Measurements from ENCODE around the gene GAK. TPM values are rescaled to one million over a fixed set of nuclear protein-coding genes. Genes with fewer than 3 reads are reported as not detected.

The GAK gene
- total RNA-seq, 6 experiments from 2014 or later, result 53.2 to 85.0 (median 64.5) TPM

DNA sequence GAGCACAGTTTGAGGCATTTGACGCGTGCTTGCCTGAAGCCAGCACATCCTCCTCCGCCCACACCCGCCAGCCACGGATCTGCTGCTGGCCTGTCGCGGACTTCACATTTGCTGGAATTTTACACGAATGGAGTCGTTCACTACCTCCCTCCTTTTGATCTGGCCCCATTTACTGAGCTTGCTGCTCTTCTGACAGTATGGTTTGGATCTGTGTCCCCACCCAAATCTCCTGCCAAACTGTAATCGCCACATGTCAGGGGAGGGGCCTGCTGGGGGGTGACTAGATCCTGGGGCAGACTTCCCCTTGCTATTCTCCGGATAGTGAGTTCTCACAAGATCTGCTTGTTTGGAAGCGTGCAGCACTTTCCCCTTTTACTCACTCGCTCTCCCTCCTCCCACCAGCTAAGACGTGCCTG, 86.3 kb downstream of the GAK start:
- DNase-seq (peak in 1 of 3 donors; percentile 10), ATAC-seq (no peak)
- WGBS (ENCODE audit: insufficient coverage, low coverage, low lambda C conversion rate, missing lambda C conversion rate), result 76% methylated on average over 2 of the region's 14 CpGs
- no peaks in the 10 kb centered on the region for H3K4me1 ChIP-seq
- H3K27ac ChIP-seq, result no peak overlapping the region
- H3K9me3 ChIP-seq, result no peaks in the 10 kb centered on the region
- no peak for TF ChIP-seq POLR2A (IDR thresholded peaks at IDR 0.05)
- TF ChIP-seq, protein P1, sequence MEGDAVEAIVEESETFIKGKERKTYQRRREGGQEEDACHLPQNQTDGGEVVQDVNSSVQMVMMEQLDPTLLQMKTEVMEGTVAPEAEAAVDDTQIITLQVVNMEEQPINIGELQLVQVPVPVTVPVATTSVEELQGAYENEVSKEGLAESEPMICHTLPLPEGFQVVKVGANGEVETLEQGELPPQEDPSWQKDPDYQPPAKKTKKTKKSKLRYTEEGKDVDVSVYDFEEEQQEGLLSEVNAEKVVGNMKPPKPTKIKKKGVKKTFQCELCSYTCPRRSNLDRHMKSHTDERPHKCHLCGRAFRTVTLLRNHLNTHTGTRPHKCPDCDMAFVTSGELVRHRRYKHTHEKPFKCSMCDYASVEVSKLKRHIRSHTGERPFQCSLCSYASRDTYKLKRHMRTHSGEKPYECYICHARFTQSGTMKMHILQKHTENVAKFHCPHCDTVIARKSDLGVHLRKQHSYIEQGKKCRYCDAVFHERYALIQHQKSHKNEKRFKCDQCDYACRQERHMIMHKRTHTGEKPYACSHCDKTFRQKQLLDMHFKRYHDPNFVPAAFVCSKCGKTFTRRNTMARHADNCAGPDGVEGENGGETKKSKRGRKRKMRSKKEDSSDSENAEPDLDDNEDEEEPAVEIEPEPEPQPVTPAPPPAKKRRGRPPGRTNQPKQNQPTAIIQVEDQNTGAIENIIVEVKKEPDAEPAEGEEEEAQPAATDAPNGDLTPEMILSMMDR (IDR thresholded peaks at IDR 0.05), result no peak
- H3K4me3 ChIP-seq, result no peak overlapping the region
- peaks cover 0 to 2% (median 0%) of the 10 kb centered on the region in 4 donors for H3K36me3 ChIP-seq
- H3K27me3 ChIP-seq, result no peaks in the 10 kb centered on the region
- intact Hi-C loops (cut with DNase I), result no loop called here

DNA sequence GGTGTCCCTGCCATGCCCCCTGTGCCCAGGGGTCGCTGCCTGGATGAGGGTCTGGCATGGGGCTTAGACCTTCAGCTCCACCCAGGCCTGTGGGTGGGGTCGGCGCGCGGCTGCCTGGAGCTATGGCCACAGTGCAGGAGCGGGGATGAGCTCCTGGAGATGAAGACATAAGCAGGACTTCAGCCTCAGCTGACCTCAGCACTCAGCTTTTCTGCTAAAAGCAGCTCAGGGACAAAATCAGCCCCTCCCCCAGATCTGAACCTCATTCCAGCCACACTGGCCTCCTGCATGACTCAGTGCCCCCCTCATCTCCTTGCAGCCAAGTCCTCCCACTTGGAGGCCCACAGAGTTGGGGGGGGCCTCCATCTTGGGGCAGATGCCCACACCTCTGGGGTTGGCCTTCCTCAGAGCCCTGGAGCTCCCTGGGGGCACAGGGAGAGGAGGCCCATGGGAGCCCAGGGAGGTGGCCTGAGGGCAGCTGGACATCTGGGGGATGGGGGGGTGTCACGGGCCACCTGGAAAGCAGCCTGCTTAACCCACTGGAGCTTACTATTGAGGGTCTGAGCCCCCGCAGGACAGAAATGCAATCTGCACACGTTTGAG, 86.8 kb downstream of the GAK start:
- Histone ChIP-seq H3K36me3 (no peaks in the 10 kb centered on the region), H3K27me3 (no peaks in the 10 kb centered on the region), H3K4me3 (no peak overlapping the region), H3K27ac (no peak overlapping the region), H3K9me3 (no peaks in the 10 kb centered on the region), H3K4me1 (no peaks in the 10 kb centered on the region)
- no peak for TF ChIP-seq POLR2A (IDR thresholded peaks at IDR 0.05)
- TF ChIP-seq, protein P1 (IDR thresholded peaks at IDR 0.05), result no peak
- intact Hi-C loops (cut with DNase I), result no loop called here
- peak in 2 of 3 donors; percentile 12 to 41 for DNase-seq
- peak in 1 of 4 donors; percentile 15 for ATAC-seq
- WGBS (ENCODE audit: insufficient coverage, low coverage, low lambda C conversion rate, missing lambda C conversion rate), result no CpG with 5 or more reads among the region's 9 CpGs

DNA sequence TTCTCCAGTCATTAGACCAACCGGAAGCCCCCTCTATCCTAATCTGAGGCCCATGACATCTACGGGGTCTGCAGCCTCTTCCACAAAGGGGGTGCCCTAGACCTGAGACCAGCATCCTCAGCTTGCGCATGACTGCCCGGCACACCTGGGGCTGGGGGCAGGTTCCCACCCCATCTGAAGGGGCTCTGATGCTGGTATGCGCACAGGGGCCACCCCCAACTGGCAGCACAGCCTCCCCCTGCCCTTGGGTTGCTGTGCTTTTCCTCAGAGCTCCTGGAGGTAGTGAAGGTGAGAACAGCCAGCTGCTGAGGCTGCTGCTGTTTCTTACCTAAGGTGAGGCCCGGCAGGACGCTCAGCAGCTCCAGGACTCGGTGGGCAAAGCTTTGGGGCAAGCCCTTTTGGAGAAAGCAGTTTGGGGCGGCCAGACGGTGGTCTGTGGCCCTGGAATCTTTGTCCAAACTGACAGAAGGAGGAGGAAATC, 87.3 kb downstream of the GAK start:
- H3K4me3 ChIP-seq, result no peak overlapping the region
- TF ChIP-seq POLR2A (IDR thresholded peaks at IDR 0.05), result no peak
- TF ChIP-seq, protein P1 (IDR thresholded peaks at IDR 0.05), result no peak
- intact Hi-C loops (cut with DNase I), result no loop called here
- no peak for ATAC-seq
- peak in 2 of 3 donors; percentile 6 to 34 for DNase-seq
- no peaks in the 10 kb centered on the region for H3K27me3 ChIP-seq
- H3K4me1 ChIP-seq, result no peaks in the 10 kb centered on the region
- 100% methylated on average over 3 of the region's 10 CpGs for WGBS (ENCODE audit: insufficient coverage, low coverage, low lambda C conversion rate, missing lambda C conversion rate)
- no peaks in the 10 kb centered on the region for H3K9me3 ChIP-seq
- H3K36me3 ChIP-seq, result no peaks in the 10 kb centered on the region
- H3K27ac ChIP-seq, result no peak overlapping the region

DNA sequence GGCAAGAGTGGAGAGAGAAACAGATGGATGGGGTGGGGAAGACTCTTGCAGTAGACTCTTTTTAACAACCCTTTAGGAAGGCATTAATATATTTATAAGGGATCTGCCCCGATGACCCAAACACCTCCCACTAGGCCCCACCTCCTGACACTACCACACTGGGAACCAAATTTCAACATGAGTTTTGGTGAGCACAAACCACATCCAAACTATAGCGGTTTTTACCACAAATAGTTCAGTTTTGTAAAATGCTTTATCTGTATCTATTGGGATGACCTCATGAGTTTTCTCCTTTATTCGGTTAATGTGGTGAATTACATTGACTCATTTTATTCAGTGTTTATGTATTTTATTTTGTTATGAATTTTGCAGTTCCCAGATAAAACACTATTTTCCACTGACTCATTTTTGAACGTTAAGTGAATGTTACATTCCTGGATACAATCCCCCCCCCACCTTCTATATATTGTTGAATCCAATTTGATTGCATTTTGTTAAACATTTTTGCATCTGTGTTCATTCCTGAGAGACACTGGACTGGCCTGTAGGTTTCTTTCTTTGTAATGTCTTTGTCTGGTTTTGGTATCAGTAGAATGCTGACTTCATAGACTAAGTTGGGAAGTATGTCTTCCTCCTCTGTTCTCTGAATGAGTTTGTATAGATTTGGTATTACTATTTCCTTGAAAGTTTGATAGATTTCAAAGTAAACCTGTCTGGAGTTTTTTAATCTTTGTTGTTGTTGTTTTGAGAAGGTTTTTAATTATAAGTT, 92.3 kb downstream of the GAK start:
- ATAC-seq (no peak), DNase-seq (no peak)
- intact Hi-C loops (cut with DNase I), result no loop called here
- Histone ChIP-seq H3K36me3 (no peaks in the 10 kb centered on the region), H3K27ac (no peak overlapping the region), H3K27me3 (no peaks in the 10 kb centered on the region), H3K4me3 (no peak overlapping the region), H3K4me1 (no peaks in the 10 kb centered on the region), H3K9me3 (no peaks in the 10 kb centered on the region)
- 86% methylated on average over 4 of the region's 4 CpGs for WGBS (ENCODE audit: insufficient coverage, low coverage, low lambda C conversion rate, missing lambda C conversion rate)
- TF ChIP-seq POLR2A (IDR thresholded peaks at IDR 0.05), result no peak
- TF ChIP-seq, protein P1 (IDR thresholded peaks at IDR 0.05), result no peak

Measured in right lobe of liver (tissue), 6 donors.